ENCODE results near the gene BTBD1.
"Not testable (repeated sequence)": the region's sequence is repeated elsewhere in the genome, so short reads cannot be mapped to it uniquely, and the experiment has no call there.

Gene BTBD1

GRCh38 chr15:83081256-83082014 is 14.4 kb upstream of the BTBD1 start:
- H3K9me3 ChIP-seq: no peaks in the 10 kb centered on the region

GRCh38 chr15:83078712-83079111 is 11.7 kb upstream of the BTBD1 start:
- no peak for DNase-seq
- no peaks in the 10 kb centered on the region for H3K4me1 ChIP-seq
- no peaks in the 10 kb centered on the region for H3K36me3 ChIP-seq
- peaks cover 33% of the 10 kb centered on the region for H3K27me3 ChIP-seq
- no peak overlapping the region for H3K4me3 ChIP-seq (ENCODE audit: low read depth, low read length)
- no peak for TF ChIP-seq CTCF (IDR thresholded peaks at IDR 0.05; ENCODE audit: low read depth, low read length)
- no peaks in the 10 kb centered on the region for H3K9me3 ChIP-seq

More at GRCh38 chr15:83081256-83082014, 14.4 kb upstream of the BTBD1 start:
- H3K4me1 ChIP-seq: no peaks in the 10 kb centered on the region
- no peak overlapping the region for H3K4me3 ChIP-seq (ENCODE audit: low read depth, low read length)
- peaks cover 33% of the 10 kb centered on the region for H3K27me3 ChIP-seq
- no peaks in the 10 kb centered on the region for H3K36me3 ChIP-seq
- no peak for DNase-seq
- TF ChIP-seq CTCF (IDR thresholded peaks at IDR 0.05; ENCODE audit: low read depth, low read length): no peak

GRCh38 chr15:83077491-83078230 is 10.6 kb upstream of the BTBD1 start:
- no peaks in the 10 kb centered on the region for H3K9me3 ChIP-seq
- peaks cover 33% of the 10 kb centered on the region for H3K27me3 ChIP-seq
- no peak overlapping the region for H3K4me3 ChIP-seq (ENCODE audit: low read depth, low read length)
- no peaks in the 10 kb centered on the region for H3K4me1 ChIP-seq
- DNase-seq: no peak
- H3K36me3 ChIP-seq: no peaks in the 10 kb centered on the region
- TF ChIP-seq CTCF (IDR thresholded peaks at IDR 0.05; ENCODE audit: low read depth, low read length): no peak

- H3K4me1 ChIP-seq; H3K36me3 ChIP-seq; H3K4me3 ChIP-seq (ENCODE audit: low read depth, low read length); H3K9me3 ChIP-seq; H3K27me3 ChIP-seq: not testable (repeated sequence)
- DNase-seq: peak; percentile 56
These were observed 2.2 kb upstream of the BTBD1 start for GRCh38 chr15:83069211-83069642.

GRCh38 chr15:83068054-83068453 is 1.0 kb upstream of the BTBD1 start:
- Histone ChIP-seq H3K27me3 (no peaks in the 10 kb centered on the region), H3K4me3 (ENCODE audit: low read depth, low read length) (no peak overlapping the region), H3K36me3 (peaks cover 11% of the 10 kb centered on the region), H3K4me1 (no peaks in the 10 kb centered on the region), H3K9me3 (peaks cover 6% of the 10 kb centered on the region)
- no peak for DNase-seq
- TF ChIP-seq CTCF (IDR thresholded peaks at IDR 0.05; ENCODE audit: low read depth, low read length): no peak

GRCh38 chr15:83067638-83067962 is 548 bp upstream of the BTBD1 start:
- Histone ChIP-seq H3K4me1 (no peaks in the 10 kb centered on the region), H3K27me3 (no peaks in the 10 kb centered on the region), H3K36me3 (peaks cover 16% of the 10 kb centered on the region), H3K4me3 (ENCODE audit: low read depth, low read length) (peak overlapping the region; percentile 100), H3K9me3 (peaks cover 6% of the 10 kb centered on the region)
- TF ChIP-seq CTCF (IDR thresholded peaks at IDR 0.05; ENCODE audit: low read depth, low read length): no peak
- DNase-seq: no peak
